ENCODE data around the gene MED13L. TPM values are rescaled to one million over a fixed set of nuclear protein-coding genes. Genes with fewer than 3 reads are reported as not detected.
A peak's percentile ranks its signal among the peaks of the same experiment; 100 is the strongest.

Gene MED13L
- total RNA-seq, 2 experiments from 2014 or later: 203 to 208 TPM

- TF ChIP-seq CTCF (IDR thresholded peaks at IDR 0.05): no peak
- no peaks in the 10 kb centered on the region for H3K9me3 ChIP-seq (ENCODE audit: control insufficient read depth in 1 of 2, insufficient read depth in 1 of 2, low read length in 2 of 2)
- Mint-ChIP-seq H3K27ac (peak overlapping the region; percentile 2), H3K4me3 (no peak overlapping the region), H3K36me3 (ENCODE audit: low read depth) (no peaks in the 10 kb centered on the region), H3K4me1 (ENCODE audit: low read depth) (peaks cover 84% of the 10 kb centered on the region), H3K9me3 (no peaks in the 10 kb centered on the region), H3K27me3 (no peaks in the 10 kb centered on the region)
- no peak overlapping the region for H3K27ac ChIP-seq (ENCODE audit: low read depth in 1 of 2, low read length in 2 of 2)
- H3K36me3 ChIP-seq (ENCODE audit: insufficient read depth, low read length): no peaks in the 10 kb centered on the region
- ChIA-PET POLR2A (interaction anchor here (0.6 to 1.3 kb wide), 2 partner anchors 11 to 346 kb away, joined by 3 read pairs; partner anchors contain the start of gene MAP1LC3B2), CTCF (interaction anchor here (1.0 kb wide), 2 partner anchors 14 to 19 kb away, joined by 3 read pairs; no protein-coding TSS in a partner anchor)
- peaks cover 4% of the 10 kb centered on the region for H3K4me1 ChIP-seq (ENCODE audit: insufficient read depth, low read length)
- no peak for DNase-seq
- intact Hi-C loops (cut with DNase I, micrococcal nuclease): no loop called here
- no peak overlapping the region for H3K4me3 ChIP-seq (ENCODE audit: low read length)
- no peak for ATAC-seq (ENCODE audit: poor library complexity)
- no peaks in the 10 kb centered on the region for H3K27me3 ChIP-seq (ENCODE audit: control insufficient read depth in 1 of 2, insufficient read depth in 2 of 2, low read length in 2 of 2)
These were observed 64.5 kb downstream of the MED13L start for GRCh38 chr12:116213014-116213413.

- Histone ChIP-seq H3K27me3 (ENCODE audit: control insufficient read depth in 1 of 2, insufficient read depth in 2 of 2, low read length in 2 of 2) (no peaks in the 10 kb centered on the region), H3K4me1 (ENCODE audit: insufficient read depth, low read length) (peaks cover 4% of the 10 kb centered on the region), H3K9me3 (ENCODE audit: control insufficient read depth in 1 of 2, insufficient read depth in 1 of 2, low read length in 2 of 2) (no peaks in the 10 kb centered on the region), H3K36me3 (ENCODE audit: insufficient read depth, low read length) (no peaks in the 10 kb centered on the region), H3K27ac (ENCODE audit: low read depth in 1 of 2, low read length in 2 of 2) (no peak overlapping the region), H3K4me3 (ENCODE audit: low read length) (no peak overlapping the region)
- ChIA-PET POLR2A (interaction anchor here (1.0 kb wide), 1 partner anchor 65 kb away, joined by 3 read pairs; no protein-coding TSS in a partner anchor), CTCF (interaction anchor here (1.2 to 1.3 kb wide), 2 partner anchors 15 to 25 kb away, joined by 3 to 5 read pairs; no protein-coding TSS in a partner anchor)
- Mint-ChIP-seq H3K9me3 (no peaks in the 10 kb centered on the region), H3K4me3 (peak overlapping the region; percentile 22), H3K27me3 (no peaks in the 10 kb centered on the region), H3K36me3 (ENCODE audit: low read depth) (no peaks in the 10 kb centered on the region), H3K27ac (peak overlapping the region; percentile 2), H3K4me1 (ENCODE audit: low read depth) (peaks cover 81% of the 10 kb centered on the region)
- ATAC-seq (ENCODE audit: poor library complexity) (no peak), DNase-seq (no peak)
- intact Hi-C loops (cut with DNase I, micrococcal nuclease): no loop called here
- no peak for TF ChIP-seq CTCF (IDR thresholded peaks at IDR 0.05)
These were observed 66.7 kb downstream of the MED13L start for GRCh38 chr12:116210762-116211161.

- intact Hi-C loops (cut with DNase I, micrococcal nuclease): no loop called here
- ATAC-seq (ENCODE audit: poor library complexity): no peak
- Mint-ChIP-seq H3K4me1 (ENCODE audit: low read depth) (peaks cover 81% of the 10 kb centered on the region), H3K4me3 (no peak overlapping the region), H3K27me3 (no peaks in the 10 kb centered on the region), H3K36me3 (ENCODE audit: low read depth) (peaks cover 3% of the 10 kb centered on the region), H3K9me3 (no peaks in the 10 kb centered on the region), H3K27ac (no peak overlapping the region)
- Histone ChIP-seq H3K27me3 (ENCODE audit: control insufficient read depth in 1 of 2, insufficient read depth in 2 of 2, low read length in 2 of 2) (no peaks in the 10 kb centered on the region), H3K4me1 (ENCODE audit: insufficient read depth, low read length) (peaks cover 4% of the 10 kb centered on the region), H3K36me3 (ENCODE audit: insufficient read depth, low read length) (peaks cover under 1% of the 10 kb centered on the region), H3K4me3 (ENCODE audit: low read length) (no peak overlapping the region), H3K9me3 (ENCODE audit: control insufficient read depth in 1 of 2, insufficient read depth in 1 of 2, low read length in 2 of 2) (no peaks in the 10 kb centered on the region), H3K27ac (ENCODE audit: low read depth in 1 of 2, low read length in 2 of 2) (no peak overlapping the region)
- CTCF ChIA-PET: interaction anchor here (1.2 to 1.3 kb wide), 2 partner anchors 15 to 26 kb away, joined by 3 to 5 read pairs; no protein-coding TSS in a partner anchor
- POLR2A ChIA-PET: no interaction called here
- DNase-seq: no peak
- no peak for TF ChIP-seq CTCF (IDR thresholded peaks at IDR 0.05)
These were observed 67.4 kb downstream of the MED13L start for GRCh38 chr12:116210131-116210530.
